Measurements from ENCODE around the gene CLCN3. TPM values are rescaled to one million over a fixed set of nuclear protein-coding genes. Genes with fewer than 3 reads are reported as not detected.
A peak's percentile ranks its signal among the peaks of the same experiment; 100 is the strongest.

CLCN3 gene
- total RNA-seq, 4 donors from 2014 or later = 46.8 to 91.1 (median 69.3) TPM

- TF ChIP-seq POLR2AphosphoS5 (IDR thresholded peaks at IDR 0.05) (peak; percentile 82 to 86 (median 83)), POLR2A (IDR thresholded peaks at IDR 0.05) (peak; percentile 77), EP300 (IDR thresholded peaks at IDR 0.05; ENCODE audit: low read depth) (no peak)
- TF ChIP-seq, protein P1, sequence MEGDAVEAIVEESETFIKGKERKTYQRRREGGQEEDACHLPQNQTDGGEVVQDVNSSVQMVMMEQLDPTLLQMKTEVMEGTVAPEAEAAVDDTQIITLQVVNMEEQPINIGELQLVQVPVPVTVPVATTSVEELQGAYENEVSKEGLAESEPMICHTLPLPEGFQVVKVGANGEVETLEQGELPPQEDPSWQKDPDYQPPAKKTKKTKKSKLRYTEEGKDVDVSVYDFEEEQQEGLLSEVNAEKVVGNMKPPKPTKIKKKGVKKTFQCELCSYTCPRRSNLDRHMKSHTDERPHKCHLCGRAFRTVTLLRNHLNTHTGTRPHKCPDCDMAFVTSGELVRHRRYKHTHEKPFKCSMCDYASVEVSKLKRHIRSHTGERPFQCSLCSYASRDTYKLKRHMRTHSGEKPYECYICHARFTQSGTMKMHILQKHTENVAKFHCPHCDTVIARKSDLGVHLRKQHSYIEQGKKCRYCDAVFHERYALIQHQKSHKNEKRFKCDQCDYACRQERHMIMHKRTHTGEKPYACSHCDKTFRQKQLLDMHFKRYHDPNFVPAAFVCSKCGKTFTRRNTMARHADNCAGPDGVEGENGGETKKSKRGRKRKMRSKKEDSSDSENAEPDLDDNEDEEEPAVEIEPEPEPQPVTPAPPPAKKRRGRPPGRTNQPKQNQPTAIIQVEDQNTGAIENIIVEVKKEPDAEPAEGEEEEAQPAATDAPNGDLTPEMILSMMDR (IDR thresholded peaks at IDR 0.05) = no peak
- Histone ChIP-seq H3K9me3 (no peaks in the 10 kb centered on the region), H3K4me3 (peak overlapping the region; percentile 4 to 52 (median 36)), H3K36me3 (no peaks in the 10 kb centered on the region), H3K27ac (peak overlapping the region; percentile 84 to 93 (median 88)), H3K27me3 (no peaks in the 10 kb centered on the region), H3K4me1 (peaks cover 8 to 79% (median 60%) of the 10 kb centered on the region in 4 donors)
- WGBS, 2 donors (ENCODE audit: low coverage in 1 of 2) = 2 to 11% methylated on average over 7 to 14 of the region's 14 CpGs
- DNase-seq = peak; percentile 78
- intact Hi-C loops (cut with DNase I; ENCODE audit: low total_unique reads) (loop anchor here (5.0 kb wide), 1 partner anchor 38 kb away; the partner anchor contains the start of gene CLCN3), in situ Hi-C loops (cut with MboI; ENCODE audit: low pct_ligation_motif_present in 1 of 4, low pct_unique_long_range_greater_than_20kb in 1 of 4, low sequenced_read_pairs in 3 of 4) (loop anchor here in 1 of 4 donors (10.0 kb wide), 1 partner anchor 45 kb away; the partner anchor contains the start of gene NEK1)
These were observed 39.6 kb downstream of the CLCN3 start for GRCh38 chr4:169659716-169660670.

GRCh38 chr4:169660929-169661328 lies 40.6 kb downstream of the CLCN3 start:
- WGBS, 2 donors (ENCODE audit: low coverage in 1 of 2) = 49 to 56% methylated on average over 3 of the region's 3 CpGs
- no peaks in the 10 kb centered on the region for H3K27me3 ChIP-seq
- in situ Hi-C loops (cut with MboI; ENCODE audit: low pct_ligation_motif_present in 1 of 4, low pct_unique_long_range_greater_than_20kb in 1 of 4, low sequenced_read_pairs in 3 of 4) = loop anchor here in 1 of 4 donors (10.0 kb wide), 1 partner anchor 46 kb away; the partner anchor contains the start of gene NEK1
- peak overlapping the region; percentile 84 to 93 (median 88) for H3K27ac ChIP-seq
- H3K36me3 ChIP-seq = no peaks in the 10 kb centered on the region
- peaks cover 12 to 89% (median 67%) of the 10 kb centered on the region in 4 donors for H3K4me1 ChIP-seq
- H3K4me3 ChIP-seq = peak overlapping the region in 3 of 4 donors; percentile 35 to 52 (median 38)
- TF ChIP-seq EP300 (IDR thresholded peaks at IDR 0.05; ENCODE audit: low read depth) (no peak), POLR2A (IDR thresholded peaks at IDR 0.05) (no peak), POLR2AphosphoS5 (IDR thresholded peaks at IDR 0.05) (no peak)
- TF ChIP-seq, protein P1 (IDR thresholded peaks at IDR 0.05) = no peak
- DNase-seq = no peak
- intact Hi-C loops (cut with DNase I; ENCODE audit: low total_unique reads) = loop anchor here (5.0 kb wide), 1 partner anchor 39 kb away; the partner anchor contains the start of gene CLCN3
- no peaks in the 10 kb centered on the region for H3K9me3 ChIP-seq

- H3K9me3 ChIP-seq = no peaks in the 10 kb centered on the region
- peak overlapping the region in 1 of 4 donors; percentile 52 for H3K4me3 ChIP-seq
- intact Hi-C loops (cut with DNase I; ENCODE audit: low total_unique reads) = loop anchor here (5.0 kb wide), 1 partner anchor 39 kb away; the partner anchor contains the start of gene CLCN3
- in situ Hi-C loops (cut with MboI; ENCODE audit: low pct_ligation_motif_present in 1 of 4, low pct_unique_long_range_greater_than_20kb in 1 of 4, low sequenced_read_pairs in 3 of 4) = loop anchor here in 1 of 4 donors (10.0 kb wide), 1 partner anchor 47 kb away; the partner anchor contains the start of gene NEK1
- H3K27ac ChIP-seq = peak overlapping the region; percentile 84 to 93 (median 88)
- H3K27me3 ChIP-seq = no peaks in the 10 kb centered on the region
- peaks cover 12 to 86% (median 64%) of the 10 kb centered on the region in 4 donors for H3K4me1 ChIP-seq
- H3K36me3 ChIP-seq = no peaks in the 10 kb centered on the region
- WGBS, 2 donors (ENCODE audit: low coverage in 1 of 2) = 76 to 79% methylated on average over 1 of the region's 1 CpG
- TF ChIP-seq, protein P1 (IDR thresholded peaks at IDR 0.05) = no peak
- TF ChIP-seq POLR2A (IDR thresholded peaks at IDR 0.05) = no peak
- no peak for TF ChIP-seq POLR2AphosphoS5 (IDR thresholded peaks at IDR 0.05)
- TF ChIP-seq EP300 (IDR thresholded peaks at IDR 0.05; ENCODE audit: low read depth) = no peak
- no peak for DNase-seq
These were observed 41.4 kb downstream of the CLCN3 start for GRCh38 chr4:169661761-169662160.

DNA sequence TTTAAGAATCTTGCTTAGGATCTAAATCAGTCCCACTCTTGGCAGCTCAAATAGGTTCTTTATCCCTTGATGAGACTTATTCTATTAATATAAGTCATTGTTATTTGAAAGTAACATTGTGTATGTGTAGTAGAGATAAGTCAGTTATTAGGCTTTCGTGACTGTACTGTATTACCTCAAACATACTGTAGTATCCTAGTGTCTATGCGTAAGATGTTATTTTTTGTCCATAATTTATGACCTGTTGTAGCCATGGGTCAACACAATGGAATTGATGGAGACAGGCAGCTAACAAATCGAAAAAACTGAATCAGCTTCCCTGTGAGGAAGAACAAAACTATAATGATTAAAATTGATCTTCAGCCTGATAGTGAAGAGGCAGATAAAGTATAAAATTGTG lies 41.8 kb downstream of the CLCN3 start:
- intact Hi-C loops (cut with DNase I; ENCODE audit: low total_unique reads) (loop anchor here (5.0 kb wide), 1 partner anchor 40 kb away; the partner anchor contains the start of gene CLCN3), in situ Hi-C loops (cut with MboI; ENCODE audit: low pct_ligation_motif_present in 1 of 4, low pct_unique_long_range_greater_than_20kb in 1 of 4, low sequenced_read_pairs in 3 of 4) (loop anchor here in 1 of 4 donors (10.0 kb wide), 1 partner anchor 47 kb away; the partner anchor contains the start of gene NEK1)
- no peak for DNase-seq
- no peaks in the 10 kb centered on the region for H3K36me3 ChIP-seq
- H3K9me3 ChIP-seq = no peaks in the 10 kb centered on the region
- peaks cover 12 to 82% (median 62%) of the 10 kb centered on the region in 4 donors for H3K4me1 ChIP-seq
- peak overlapping the region in 1 of 4 donors; percentile 52 for H3K4me3 ChIP-seq
- WGBS, 2 donors (ENCODE audit: low coverage in 1 of 2) = 69 to 71% methylated on average over 3 of the region's 3 CpGs
- H3K27ac ChIP-seq = peak overlapping the region; percentile 15 to 93 (median 88)
- TF ChIP-seq, protein P1 (IDR thresholded peaks at IDR 0.05) = no peak
- TF ChIP-seq POLR2AphosphoS5 (IDR thresholded peaks at IDR 0.05) (no peak), POLR2A (IDR thresholded peaks at IDR 0.05) (no peak), EP300 (IDR thresholded peaks at IDR 0.05; ENCODE audit: low read depth) (no peak)
- no peaks in the 10 kb centered on the region for H3K27me3 ChIP-seq

All from transverse colon (tissue), 4 donors.